Adrenal gland (tissue), 5 donors: ENCODE results near the gene RTTN.

ENCODE experiments used
- POLR2A ChIP-seq, 2 donors: fragments of 450-650 bp; IDR thresholded peaks; one replicate each; pipeline ENCODE4 v1.6.1; 2017; ENCODE audit warnings: antibody characterized with exemption in 2 of 2, mild to moderate bottlenecking in 2 of 2, moderate library complexity in 1 of 2
- TF ChIP-seq, protein P1 (sequence below), 6 experiments: fragments of 450-650 bp in 4 of 6; fragments of 200-600 bp in 2 of 6; sonication (generic) in 1 of 6; IDR thresholded peaks; 1 replicate in 5 of 6; 2 replicates in 1 of 6; pipeline versions ENCODE4 v1.5.1 to v1.8.0; 2016 to 2021; ENCODE audit warnings: antibody characterized with exemption in 6 of 6, mild to moderate bottlenecking in 2 of 6, moderate library complexity in 1 of 6
- donor health status: DM: no; HTN: no; CAD: no.

- TF ChIP-seq, protein P1, sequence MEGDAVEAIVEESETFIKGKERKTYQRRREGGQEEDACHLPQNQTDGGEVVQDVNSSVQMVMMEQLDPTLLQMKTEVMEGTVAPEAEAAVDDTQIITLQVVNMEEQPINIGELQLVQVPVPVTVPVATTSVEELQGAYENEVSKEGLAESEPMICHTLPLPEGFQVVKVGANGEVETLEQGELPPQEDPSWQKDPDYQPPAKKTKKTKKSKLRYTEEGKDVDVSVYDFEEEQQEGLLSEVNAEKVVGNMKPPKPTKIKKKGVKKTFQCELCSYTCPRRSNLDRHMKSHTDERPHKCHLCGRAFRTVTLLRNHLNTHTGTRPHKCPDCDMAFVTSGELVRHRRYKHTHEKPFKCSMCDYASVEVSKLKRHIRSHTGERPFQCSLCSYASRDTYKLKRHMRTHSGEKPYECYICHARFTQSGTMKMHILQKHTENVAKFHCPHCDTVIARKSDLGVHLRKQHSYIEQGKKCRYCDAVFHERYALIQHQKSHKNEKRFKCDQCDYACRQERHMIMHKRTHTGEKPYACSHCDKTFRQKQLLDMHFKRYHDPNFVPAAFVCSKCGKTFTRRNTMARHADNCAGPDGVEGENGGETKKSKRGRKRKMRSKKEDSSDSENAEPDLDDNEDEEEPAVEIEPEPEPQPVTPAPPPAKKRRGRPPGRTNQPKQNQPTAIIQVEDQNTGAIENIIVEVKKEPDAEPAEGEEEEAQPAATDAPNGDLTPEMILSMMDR (IDR thresholded peaks at IDR 0.05), result no peak
- TF ChIP-seq POLR2A (IDR thresholded peaks at IDR 0.05), result no peak
Observed at GRCh38 chr18:70243131-70243929, 37.8 kb upstream of the RTTN start.
